Midbrain (tissue), 1 donor: ENCODE data around the gene TOX2.

ENCODE experiments used
- DNase-seq: peaks from one replicate; lab custom pipeline; 2025; lab: John Stamatoyannopoulos, UW

Gene TOX2, protein sequence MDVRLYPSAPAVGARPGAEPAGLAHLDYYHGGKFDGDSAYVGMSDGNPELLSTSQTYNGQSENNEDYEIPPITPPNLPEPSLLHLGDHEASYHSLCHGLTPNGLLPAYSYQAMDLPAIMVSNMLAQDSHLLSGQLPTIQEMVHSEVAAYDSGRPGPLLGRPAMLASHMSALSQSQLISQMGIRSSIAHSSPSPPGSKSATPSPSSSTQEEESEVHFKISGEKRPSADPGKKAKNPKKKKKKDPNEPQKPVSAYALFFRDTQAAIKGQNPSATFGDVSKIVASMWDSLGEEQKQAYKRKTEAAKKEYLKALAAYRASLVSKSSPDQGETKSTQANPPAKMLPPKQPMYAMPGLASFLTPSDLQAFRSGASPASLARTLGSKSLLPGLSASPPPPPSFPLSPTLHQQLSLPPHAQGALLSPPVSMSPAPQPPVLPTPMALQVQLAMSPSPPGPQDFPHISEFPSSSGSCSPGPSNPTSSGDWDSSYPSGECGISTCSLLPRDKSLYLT

DNA sequence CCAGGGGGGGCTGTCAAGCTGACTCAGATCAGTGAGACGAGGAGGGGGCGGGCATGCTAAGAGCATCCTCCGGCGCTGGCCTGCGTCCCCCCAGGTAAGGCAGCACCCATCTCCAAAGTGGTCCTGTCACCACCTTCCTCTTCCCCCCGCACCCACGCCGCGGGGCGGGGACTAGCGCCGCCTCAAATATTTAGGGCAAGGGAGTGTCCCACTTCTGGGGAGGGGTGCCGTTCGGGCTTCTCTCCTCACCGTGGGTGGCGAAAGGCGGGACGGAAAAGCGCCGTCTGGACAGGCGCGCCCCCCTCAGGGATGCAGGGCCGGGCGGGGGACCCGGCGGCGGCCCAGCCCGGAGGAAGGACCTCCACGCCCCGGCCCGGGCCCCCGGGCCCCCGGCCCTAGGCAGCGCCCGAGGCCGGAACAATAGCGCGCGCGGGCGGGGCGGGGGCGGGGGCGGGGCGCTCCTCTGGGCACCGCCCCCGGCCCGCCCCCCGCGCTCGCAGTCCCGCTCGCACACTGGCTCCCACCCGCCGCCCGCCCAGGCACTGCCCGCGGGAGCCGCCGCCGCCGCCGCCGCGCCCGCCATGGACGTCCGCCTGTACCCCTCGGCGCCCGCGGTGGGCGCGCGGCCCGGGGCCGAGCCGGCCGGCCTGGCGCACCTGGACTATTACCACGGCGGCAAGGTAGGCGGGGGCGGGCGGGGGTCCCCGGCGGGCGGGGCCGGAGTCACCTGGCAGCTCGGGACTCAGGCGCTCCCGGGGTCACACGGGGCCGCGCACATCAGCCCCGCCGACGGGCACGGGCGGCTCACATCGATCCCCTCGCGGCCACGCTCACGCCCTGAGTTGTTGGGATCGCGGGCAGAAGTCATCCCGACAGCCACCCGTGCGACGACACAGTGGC, at the start of gene TOX2:
TSS of gene TOX2 (plus strand) at position 542 of the 900 bp plus-strand sequence. CDS start at position 582, 40 bp downstream.
- DNase-seq: no peak

DNA sequence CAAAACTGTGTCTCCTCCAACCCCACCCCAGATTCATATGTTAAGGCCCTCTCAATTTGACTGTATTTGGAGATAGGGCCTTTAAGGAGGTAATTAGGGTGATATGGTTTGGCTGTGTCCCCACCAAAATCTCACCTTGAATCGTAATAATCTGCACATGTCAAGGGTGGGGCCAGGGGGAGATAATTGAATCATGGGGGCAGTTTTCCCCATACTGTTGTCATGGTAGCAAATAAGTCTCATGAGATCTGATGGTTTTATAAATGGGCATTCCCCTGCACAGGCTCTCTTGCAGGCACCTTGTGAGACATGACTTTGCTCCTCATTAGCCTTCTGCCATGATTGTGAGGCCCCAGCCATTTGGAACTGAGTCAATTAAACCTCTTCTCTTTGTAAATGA, 46.6 kb upstream of the TOX2 start:
- DNase-seq: no peak

DNA sequence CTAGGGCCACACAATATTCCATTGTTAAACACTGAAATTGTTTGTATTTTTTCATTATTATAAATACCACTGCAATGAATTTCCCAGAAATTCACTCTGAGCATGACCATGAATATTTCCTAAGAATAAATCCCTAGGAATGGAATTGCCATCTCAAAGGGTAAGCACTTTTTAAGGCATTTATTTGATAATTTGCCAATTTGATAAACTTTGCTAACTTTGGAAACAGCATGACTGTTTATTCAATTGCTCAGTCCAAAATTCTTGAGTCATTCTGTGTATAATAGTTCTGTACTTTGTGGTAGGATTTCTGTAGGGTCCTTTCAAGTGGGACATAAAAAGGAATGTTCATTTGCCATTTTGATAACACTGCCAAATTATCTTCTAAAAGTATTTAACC, 44.2 kb upstream of the TOX2 start:
- no peak for DNase-seq

DNA sequence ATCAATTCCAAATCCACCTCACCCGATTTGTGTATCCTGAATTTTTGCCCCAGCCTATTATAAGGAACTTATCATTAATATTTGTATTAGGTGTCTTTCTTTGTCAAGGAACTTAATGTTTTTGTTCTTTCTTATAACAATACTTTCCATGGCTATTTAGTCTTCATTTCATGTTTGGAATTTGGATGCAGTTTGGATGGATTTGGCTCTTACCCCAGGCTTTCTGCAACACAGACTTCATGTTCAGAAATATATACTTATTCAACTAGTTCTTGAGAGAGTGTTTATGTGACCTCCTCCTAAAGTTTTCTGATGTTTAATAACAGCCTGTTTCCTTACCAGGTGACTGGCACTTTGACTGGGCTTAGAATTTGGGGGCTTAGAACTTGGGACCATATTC, 35.9 kb upstream of the TOX2 start:
- no peak for DNase-seq

DNA sequence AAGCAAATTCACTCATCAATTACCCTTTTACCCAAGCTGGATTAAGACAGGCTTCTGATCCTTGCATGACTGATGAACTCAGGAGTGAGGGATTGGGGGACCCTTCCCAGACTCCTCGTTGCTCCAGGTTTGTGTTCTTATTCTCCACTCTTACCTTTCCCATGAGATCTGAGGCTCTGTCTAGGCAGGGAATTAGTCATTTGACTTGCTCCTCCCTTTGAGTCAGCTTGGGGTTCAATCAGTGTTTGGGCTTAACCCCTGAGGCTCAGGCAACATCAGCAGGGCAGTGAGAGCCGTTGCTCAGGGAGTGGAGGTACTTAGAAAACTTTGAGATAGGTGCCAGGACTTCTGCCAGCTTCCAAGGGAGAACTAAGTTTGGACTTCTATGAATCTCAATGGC, 20.7 kb upstream of the TOX2 start:
- no peak for DNase-seq

DNA sequence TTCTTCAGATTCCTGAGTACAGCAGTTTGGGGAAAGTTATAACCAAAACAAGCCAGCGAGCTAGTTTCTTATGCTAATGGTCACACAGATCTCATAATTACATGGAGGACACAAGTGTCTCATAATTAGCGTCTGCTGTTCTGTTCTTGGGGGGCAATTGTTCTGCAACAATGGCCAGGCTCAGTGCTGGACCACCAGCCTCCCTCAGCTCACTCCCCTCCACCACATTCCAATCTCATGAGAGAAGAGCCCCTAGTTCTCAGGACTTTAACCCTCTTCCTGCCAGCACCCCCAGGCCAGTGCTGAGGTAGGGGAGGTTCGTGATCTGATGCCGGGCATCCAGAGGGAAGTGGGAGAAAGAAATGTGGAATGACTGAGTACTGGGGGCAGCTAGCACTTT, 20.2 kb upstream of the TOX2 start:
- no peak for DNase-seq

DNA sequence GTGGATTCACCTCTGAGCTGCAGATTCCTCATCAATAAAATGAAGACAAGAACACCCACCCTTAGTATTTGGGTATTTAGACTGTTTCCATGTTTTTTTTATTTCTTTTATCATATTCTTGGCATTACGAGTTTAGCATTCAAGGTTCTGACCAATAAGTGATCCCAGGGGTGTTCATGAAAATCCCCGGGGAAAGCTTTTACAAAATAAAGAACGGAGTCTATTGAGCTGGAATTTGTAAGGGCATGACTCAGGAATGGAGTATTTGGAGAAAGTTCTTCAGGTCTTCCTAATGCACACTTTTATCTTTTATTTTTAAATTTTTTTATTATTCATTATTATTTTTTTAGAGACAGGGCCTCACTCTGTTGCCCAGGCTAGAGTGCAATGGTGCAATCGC, 19.4 kb upstream of the TOX2 start:
- DNase-seq: no peak

DNA sequence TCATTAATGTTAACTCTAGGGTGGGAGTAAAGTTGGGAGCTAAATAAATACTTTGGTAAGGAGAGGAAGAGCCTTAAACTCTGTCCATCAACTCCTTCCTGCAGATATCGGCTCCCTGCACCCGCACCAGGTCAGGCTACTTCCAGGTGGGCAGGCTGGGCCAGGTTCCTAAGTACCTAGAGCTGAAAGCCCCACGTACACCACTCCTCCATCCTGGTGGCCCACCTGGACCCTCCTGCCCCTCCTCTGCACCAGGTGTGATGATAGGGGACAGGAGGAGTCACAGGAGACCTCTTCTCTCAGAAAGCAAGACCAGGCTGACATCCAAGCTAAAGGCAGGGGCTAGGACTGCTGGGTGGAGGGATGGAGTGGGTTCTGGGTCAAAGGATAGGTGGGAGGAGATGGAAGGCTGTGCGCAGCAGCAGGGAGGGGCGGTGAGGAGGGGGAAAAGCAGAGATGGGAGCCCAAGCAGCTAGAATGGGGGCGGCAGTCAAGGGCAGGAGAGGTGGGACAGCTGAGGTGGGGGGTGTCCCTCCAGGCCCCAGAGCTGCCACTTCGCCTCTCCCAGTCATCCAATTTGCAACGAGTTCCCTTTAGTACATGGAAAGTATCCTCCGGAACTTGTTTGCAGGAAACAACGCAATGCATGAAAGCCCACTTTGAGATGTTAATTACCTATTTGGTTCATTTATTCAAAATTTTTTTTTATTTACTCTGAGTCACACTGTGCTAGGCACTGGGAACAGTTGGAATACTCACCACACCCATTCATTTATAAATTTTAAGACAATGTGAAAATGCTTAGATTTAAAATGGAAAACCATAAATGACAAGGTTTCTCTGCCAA, 15.2 kb upstream of the TOX2 start:
- no peak for DNase-seq

DNA sequence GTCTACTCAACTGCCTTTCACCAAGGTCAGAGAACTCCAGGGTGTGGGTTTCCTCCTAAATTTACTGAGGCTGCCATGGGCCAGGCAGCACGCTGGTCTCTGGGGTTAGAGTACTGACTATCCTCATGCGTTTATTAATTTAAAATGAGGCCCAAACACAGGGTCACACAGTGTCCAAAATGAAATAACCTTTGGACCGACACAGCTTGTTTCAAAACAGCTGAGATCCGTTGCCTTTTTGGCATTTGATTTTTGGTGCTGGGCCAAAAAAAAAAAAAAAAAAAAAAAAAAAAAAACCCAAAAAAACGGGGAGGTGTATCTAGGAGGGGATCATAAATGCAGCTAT, 14.6 kb upstream of the TOX2 start:
- no peak for DNase-seq

DNA sequence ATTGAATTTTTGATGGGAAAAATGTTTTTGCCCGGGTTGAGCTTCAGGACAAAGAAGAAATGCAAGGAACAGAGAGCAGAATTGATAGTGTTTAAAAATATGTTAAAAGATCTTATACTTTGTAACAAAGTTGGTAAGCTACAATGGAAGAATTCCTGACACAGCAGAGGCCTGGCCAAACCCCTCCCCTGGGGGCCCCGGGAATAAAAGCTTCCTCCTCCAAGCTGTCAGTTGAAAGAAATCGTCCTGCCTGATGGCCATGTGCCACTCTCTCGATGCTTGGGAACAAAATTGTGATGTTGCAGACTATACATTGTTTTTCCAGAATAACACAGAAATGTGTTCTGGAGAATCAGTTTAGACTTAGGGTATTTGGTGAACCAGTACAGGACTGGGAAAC, 14.2 kb upstream of the TOX2 start:
- DNase-seq: no peak

DNA sequence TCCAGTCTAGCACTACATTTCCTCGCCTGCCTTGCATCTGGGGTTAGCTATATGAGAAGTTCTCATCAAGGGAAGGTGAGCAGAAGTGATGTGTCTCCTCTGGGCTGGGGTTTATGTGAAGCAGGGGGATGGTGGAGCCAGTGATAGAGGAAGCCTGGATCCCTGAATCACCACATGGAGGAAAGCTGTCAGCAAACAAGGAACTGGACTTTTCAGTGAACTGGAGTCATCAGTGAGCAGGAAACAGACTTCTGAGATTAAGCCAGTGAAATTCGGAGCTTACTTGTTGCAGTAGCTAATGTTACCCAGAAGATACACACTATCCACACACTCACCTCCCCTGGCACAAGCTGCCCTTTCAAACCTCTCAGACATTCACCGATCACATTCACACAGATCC, 13.4 kb upstream of the TOX2 start:
- DNase-seq: no peak

DNA sequence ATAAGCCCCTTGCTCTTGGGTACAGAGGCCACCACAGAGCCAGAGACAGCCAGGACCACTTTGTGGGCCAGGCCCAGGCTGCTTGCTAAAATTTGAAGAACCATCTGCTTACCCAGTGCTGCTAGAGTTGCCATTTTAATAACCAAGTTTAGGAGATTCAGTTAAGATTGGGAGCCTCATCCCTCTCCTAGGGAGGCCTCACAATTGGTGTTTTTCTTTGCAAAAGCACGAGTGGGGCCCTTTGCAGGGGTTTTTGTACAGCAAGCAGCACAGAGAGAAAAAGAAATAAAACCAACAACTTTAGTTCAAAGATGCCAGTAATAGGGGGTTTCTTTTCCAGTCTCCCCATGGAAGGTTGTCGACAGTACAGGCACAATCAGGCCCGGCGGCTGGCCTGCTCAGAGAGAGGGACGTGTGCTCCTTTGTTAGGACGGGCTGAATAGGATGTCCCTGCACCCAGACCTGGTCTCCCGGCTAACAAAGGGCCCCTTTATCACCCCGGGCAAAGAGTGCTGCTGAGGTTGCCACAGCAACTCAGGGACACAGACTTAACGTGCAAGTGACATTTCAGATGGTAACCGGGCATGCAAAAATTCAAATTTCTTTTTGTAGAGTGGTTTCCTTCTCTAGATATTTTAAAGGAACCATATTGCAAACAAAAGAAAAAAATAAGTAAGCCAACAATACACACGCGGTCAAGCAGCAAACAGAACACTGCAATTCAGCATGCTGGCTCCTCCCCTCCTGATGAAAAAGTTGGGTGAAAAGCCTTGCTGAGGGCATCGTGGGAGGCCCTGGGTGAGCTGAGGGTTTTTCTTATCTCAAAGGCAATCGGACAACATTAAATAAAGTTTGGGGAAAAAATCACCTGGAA, 10.5 kb upstream of the TOX2 start:
- DNase-seq: peak; percentile 27

DNA sequence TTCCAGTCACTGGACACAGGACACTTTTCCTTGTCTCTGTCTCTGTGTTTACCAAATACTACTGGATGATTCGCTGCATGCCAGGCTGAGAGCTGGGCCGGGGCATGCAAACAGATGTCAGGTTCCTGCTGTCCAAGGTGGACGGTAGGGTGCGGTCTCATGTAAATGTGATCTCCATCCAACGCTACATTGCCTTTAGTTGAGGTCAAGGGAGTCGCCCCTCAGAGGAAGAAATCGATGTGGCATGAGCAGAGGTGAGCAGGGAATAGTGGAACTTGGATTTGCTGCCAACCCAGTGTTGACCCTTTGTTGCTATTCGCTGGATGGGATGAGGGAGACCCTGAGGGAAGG, 9.8 kb upstream of the TOX2 start:
- DNase-seq: no peak

DNA sequence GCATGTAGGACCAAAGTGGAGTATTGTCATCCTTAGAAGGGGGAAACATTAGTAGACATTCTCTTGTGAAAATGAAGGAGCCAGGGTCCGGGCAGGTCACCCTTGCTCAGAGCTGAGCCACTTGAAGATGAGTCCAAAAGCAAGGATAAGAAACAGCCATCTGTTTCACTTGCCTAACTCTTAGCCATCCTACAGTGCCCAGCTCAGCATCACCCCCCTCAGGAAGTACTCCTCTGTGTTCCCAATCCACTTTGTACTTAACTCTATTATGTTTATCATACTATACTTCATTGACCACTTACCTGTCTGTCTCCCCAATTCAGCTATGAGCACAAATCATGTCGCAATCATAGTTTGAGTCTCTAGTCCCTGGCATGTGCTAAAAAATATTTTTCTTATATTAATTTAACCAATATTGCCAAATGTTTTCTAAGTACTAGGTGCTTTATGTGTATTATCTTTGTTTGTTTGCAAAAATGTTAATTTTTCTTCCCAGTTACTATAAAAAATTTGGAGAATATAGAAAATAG, 8.1 kb upstream of the TOX2 start:
- DNase-seq: no peak

DNA sequence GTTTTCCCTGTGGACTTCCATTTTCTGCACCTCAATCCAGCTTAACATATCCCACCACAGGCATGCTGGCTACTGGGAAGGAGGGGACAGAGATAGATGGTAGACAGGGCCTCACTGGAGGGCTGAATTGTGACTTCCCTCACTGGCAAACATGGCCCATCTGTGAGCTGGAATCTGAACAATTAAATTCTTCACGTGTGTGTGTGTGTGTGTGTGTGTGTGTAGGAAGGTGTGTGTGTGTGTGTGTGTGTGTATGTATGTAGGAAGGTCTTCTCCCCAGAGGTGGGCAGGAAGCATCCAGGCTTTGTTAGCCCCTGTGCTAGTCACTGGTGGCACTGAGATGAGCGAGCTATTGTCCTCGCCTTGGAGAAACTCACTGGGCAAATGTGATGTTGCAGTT, 5.4 kb upstream of the TOX2 start:
- DNase-seq: no peak

DNA sequence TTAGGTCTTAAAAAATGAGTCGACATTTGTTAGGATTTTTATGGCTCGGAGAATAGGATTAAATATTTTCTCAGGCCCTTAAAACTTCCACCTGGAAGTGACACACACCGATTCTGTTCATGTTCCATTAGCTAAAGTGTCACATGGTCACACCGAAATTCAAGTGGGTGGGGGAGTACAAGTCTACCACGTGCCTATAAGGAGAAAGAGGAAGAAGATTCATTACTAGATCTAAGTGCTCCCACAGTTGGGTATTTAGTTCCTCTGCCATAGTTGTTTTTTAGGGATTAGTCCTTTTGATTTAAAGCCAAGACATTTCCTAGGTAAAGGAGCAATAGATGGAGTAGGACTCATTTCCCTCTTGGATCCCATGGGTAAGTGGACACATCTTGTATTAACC, 4.9 kb upstream of the TOX2 start:
- DNase-seq: no peak

DNA sequence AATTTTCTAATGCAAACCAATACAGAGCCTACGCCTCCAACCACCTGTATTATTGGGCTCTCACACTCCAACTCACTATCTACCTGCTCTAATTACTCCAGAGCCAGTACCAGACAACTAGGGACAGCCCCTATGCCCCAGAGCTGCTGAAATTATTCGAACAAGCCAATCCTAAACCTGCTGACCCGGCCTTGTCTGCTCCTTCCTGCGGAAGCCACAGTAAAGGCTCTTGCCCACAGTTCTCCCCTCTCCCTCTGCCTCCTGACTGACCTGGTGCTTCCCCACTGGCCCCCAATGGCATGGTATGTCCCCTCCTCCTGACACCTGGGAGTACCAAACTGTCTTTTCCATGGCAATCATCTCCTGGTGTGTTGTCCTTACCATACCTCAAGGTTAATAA, 4.1 kb upstream of the TOX2 start:
- no peak for DNase-seq

DNA sequence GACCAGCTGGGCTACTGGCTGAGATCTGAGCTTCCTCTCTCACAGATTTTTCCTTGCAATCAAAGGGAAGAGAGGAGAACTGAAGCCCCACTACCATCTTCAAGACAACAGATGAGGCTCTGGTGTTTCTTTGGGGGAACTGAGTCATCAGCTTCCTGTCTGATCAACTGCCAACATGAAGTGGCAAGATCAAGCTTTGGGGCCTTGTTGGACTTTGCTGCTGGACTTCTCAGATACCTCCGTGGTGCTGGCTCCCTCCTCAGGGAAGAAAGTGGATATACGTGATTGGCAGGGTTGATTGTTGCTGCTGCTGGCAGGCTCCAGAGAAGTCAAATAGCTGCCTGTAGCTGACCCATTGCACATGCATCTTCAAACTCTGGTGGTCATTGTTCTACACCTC, 3.6 kb upstream of the TOX2 start:
- DNase-seq: no peak

DNA sequence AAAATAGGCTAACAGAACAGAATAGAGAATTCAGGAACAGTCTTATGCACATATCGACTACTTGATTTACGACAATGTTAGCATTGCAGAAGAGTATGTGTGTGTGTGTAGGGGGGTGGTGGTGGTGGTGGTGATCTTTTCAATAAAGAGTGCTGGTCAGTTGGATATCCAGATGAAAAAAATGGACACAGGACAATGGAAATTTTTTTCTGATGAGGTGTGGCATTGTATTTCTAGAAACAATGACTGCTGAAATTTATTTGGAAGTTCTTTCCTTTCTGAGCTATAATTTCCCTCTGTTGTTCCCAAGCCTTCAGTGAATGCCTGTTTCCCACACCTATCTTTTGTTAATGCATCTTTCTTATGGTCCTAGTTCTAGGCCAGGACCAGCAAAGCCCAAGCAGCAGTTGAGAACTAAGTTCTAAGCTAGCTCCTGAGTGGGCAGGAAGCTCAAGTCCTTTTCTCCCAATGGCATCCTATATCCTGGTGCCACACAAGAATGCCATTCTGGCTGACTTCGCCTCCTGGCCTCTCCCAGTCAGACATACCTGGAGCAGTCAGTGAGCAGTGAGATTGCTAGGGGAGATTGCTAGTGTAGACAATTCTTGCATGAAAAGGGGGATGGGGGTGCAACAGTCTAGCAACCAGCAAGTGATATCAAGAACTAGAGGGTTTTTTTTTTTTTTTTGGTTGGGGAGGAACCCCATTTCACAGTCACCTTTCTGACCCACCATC, 1.2 kb upstream of the TOX2 start:
- no peak for DNase-seq
